OCI-M2 (cell line): ENCODE measurements around the gene MAML2.

Source experiments
- DNase-seq: peaks from one replicate; lab custom pipeline; 2025; ENCODE audit not compliant: unreplicated experiment; lab: John Stamatoyannopoulos, UW

Gene MAML2

DNA sequence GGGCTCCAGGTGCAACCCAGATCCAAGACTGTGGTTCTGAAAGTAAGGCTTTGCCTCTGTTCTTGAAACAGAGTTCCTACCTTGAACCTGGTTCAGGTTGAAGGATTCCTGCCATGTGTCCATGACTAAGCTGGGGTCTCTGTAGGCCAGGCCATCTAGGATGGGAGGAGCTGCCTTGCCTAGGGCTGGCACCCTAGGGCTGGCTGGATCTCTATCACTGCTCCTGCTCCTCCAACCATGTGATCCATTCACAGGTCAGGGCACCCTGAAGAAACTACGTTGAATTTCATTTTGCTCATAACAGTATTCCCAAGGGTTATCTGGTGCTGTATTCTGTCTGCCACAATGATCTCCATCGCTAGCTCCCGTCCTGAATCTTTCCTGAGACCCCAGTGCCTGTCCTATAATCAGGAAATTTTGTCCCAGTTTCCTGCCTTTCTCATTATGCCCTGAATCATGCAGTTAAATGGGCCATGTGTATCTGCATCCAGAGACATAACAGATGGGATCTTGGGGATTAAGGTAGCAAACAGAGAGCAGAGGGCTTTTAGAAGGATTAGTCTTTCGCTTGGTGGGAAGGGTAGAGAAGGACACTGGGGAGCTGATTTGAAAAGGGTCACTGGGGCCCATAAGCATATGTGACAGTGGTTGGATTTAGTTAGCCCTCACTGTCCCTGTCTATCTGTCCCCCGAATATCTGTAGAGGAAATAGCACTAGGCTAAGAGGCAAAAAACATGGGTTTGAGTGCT is 320.9 kb downstream of the MAML2 start:
- no peak for DNase-seq

DNA sequence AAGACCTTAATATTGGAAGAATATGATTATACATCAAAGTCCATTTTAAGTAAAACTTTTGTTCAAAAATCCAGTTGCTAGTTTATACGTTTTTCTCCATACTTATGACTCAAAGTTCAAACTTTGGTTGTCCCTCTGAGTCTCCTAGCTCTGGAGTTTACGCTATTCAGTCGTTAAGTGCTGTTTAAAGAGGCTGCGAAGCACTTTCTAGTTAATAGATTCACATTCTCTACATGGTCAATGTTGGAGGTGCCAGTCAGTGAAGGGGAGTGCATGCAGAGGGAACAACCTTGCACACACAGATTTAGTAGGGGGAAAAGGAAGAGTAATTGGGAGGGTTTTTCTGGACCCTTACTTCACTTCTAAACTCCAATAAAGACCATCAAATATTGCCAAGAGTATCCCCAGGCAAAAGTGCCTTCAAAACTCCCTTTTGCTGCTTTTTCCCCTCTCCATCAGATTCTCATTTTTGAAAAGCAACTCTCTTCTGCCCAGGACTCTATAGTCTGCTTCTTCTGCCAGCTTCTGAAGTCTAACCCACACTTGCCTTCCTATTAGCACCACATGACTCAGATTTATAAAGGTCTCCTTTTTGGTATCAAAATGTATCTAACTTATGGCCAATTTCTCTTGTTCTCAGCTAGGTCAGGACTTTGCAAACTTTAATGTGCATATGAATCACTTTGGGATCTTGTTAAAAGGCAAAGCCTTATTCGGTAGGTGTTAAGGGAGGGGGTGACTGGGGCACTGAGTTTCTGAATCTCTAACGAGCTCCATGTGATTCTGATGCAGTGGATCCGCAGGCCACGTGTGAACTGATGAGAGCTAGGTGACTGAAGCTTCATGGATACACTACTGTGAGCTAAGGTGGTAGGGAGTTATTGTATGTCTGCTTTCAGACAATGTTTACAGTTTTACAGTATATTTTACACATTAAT is 322.9 kb downstream of the MAML2 start:
- no peak for DNase-seq

DNA sequence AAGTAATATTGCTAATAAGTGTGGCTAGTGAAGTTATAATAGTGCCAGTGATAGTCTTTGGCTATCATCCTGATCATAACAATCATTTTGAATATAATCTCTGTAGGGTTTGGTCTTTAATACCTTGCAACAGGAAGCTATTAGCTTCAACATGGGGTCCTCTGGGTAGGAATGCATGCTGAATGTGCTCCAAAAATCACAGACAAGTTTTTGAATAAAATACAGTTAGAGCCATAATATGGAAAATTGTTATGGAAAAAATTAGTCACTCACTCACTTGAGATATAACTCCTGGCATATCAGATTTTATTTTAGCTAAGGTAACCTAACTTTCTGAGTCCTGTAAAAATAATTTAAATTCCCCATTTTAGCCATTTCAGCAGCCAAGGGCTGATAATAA is 323.7 kb downstream of the MAML2 start:
- no peak for DNase-seq

DNA sequence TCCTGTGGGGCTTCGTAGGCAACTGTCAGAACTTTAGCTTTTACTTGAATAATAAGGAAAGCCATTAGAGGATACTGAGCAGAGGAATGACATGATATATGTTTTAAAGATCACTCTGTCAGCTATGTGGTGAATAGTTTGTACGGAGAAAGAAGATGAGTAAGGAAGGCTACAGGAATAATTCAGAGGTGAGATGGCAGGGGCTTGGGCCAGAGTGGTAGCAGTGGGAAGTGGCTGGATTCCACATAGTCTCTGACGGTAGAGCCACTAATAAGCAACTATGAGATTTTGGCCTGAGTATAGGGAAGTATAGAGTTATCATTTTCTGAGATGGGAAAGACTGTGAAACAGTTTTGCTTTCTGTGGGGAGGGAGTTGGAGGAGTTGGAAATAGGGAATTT is 325.1 kb downstream of the MAML2 start:
- DNase-seq = no peak

DNA sequence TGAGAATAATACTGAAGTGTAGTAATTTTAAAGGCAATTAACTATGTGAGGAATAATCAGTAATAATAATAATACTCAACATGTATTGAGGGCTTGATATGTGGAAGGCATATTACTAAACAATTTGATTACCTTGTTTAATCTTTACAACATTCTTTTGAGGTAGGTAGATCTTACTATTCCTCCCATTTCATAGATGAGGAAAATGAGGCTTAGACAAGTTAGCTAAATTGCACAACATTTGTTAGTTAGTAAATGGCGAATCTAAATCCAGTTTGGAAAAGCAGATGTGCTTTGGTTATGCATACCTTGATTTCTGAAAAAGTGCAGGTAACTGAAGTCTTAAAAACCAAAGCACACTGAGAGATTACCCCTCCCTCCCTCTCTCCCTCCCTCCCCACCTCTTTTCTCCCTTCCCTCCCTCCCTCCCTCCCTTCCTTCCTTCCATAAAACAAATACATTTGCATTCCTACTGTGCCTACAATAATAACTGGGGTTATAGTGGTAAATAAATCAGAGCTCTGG is 326.0 kb downstream of the MAML2 start:
- DNase-seq = no peak

DNA sequence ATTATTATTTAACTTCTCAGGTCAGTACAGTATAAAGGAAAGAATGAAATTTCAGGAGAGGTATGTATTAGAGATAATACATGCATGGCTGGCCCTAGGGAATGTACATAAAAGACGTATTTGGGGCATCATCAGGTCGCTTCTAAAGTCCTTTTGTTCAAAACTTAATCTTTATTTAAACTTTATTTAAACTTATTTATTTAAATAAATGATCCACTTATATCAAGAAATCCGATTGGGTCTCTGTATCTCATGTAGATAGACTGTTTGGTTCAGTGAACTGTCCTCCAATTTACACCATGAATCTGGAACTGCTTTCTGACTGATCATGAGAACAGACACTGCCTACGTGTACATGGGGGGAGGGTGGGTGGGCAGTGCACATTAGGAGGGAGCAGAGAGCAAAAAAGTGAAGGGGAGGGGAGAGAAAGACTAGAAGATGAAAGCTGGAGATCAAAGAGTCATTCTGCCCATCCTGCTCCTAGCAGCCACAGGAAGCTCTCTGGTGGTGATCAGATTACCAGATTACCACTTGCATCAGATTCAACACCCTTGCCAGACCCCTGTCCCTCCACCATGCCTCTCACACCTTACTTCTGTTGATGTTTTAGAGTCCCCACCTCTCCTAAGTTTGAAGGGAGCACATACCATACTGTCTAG is 327.0 kb downstream of the MAML2 start:
- DNase-seq = no peak

DNA sequence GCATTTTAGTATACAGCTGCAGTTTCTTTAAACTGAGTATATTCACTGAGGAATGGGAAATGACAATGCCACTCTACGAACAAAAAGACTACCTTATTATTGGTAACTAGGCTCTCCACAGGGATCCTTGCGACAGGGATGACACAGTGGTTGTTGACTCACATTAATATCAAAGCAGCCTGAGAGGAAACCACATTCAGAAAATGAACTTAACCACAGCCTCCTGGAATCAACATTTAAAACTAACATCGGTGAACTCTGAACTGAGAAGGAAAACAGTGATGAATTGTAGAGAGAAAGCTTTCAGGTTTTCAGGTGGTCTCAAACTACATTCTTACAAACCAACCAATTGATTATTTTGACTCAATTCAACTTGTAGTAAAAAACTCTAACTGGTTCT is 328.8 kb downstream of the MAML2 start:
- DNase-seq = no peak

DNA sequence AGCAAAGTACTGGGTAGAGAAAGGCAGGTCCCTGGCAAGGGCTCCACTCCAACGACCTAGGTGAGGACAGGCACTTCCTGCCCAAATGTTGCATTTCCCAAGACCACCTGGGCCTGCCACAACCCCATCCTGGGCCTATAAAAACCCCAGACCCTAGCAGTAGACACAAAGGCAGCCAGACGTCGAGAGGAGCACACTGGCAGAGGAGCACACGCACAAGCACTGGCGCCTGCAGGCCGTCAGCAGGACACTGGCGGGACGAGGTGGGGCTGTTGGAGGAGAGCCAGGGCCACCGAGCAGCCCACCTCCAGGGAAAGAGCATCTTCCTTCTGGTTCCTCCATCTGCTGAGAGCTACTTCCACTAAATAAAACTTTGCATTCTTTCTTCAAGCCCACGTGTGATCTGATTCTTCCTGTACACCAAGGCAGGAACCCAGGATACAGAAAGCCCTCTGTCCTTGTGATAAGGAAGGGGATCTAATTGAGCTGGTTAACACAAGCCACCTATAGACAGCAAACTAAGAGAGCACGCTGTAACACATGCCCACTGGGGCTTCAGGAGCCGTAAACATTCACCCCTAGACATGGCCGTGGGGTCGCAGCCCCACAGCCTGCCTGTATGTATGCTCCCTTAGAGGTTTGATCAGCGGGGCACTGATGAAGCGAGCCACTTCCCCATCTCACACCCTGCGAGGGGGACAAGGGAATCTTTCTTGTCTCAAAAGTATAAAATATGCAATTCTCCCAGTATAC is 329.4 kb downstream of the MAML2 start:
- no peak for DNase-seq

DNA sequence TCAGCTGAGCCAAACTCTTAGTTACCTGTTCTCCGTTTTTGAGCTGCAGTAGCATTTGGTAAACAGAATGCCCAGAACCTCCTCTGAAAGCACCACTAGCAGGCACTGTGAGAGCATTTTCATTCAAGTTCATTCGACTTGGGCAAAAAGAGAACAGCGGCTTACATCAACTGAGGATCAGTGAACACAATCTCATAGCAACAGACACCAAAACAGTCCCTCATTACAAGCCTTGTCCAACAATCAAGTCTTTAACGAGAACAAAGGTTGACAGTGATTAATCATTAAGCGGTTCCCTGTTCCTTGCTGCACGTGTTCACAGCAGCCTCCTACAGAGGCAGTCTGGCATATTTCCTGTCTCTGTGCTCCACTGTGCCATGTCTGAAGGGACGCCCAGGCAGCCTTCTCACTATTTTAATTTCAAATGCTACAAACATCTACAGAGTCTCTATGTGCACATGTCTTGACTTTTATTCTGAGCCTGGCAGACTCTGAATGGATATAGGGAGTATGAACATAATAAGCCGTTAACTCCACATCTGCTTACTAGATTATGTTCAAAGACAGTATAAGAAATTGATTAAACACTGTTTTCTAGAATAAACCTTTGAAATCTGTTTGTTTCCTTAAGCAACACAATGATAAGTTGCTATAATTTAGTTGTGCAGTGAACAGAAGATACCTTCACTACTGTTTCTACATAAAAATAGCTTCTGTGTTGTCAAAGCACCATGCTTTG is 330.7 kb downstream of the MAML2 start:
- DNase-seq = no peak

DNA sequence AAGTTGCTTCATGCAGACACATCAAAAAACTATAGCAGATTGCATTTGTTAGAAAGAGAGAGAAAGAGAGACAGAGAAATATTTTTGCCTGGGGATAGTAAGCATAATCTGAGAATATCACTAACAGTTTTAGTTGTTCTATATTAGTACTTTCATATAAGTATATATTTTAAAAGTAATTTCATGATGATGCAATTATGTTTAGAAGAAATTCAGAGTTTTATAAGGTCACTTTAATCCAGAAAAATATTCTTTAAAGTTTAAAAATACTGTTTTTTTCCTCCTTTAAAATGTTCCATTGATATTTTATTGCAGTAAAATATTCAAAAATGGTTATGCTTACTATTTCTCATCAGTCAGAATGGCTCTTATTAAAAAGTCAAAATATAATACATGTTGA is 332.3 kb downstream of the MAML2 start:
- no peak for DNase-seq

DNA sequence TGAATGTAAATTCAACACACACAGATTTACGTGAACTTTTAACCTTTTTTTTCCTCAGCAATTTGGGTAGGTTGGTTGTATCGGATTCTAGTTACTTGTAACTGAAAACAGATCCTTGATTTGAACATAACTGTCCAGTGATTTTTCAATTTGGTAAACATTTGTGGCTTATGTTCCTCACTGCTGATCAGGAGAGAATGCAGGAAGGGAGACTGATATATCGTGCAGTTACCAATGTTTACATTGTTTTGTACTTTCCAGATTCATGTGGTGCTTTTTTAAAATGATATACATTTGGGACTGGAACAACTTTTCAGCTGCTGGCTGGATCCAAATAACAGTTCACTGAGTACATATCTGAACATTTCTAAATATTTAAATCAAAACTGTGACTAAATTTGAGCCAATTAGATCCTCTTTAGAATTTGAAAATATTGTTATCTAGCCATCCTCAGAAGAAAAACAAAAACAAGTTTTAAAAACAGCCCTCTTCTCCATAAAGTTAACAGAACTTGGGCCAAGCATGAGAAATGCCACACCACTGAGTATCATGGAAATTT is 334.8 kb downstream of the MAML2 start:
- no peak for DNase-seq

DNA sequence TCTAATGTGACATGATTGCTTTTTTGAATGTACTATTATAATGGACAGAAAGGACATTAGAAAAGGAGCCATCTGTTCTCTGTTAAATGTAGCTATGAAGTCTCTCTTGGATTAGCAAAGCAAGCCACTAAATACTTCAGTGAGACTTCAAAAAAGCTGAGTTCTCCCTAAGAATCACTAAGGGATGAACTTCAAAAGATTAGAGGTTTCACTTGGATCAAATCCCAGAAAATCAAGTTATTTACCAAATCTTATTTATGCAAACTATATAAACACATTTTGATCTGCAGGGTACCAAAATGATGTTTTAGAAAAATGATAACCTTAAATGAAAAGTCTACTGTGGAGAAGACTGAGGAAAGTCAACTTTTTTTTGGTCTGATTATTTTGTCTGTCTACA is 337.0 kb downstream of the MAML2 start:
- DNase-seq = no peak

DNA sequence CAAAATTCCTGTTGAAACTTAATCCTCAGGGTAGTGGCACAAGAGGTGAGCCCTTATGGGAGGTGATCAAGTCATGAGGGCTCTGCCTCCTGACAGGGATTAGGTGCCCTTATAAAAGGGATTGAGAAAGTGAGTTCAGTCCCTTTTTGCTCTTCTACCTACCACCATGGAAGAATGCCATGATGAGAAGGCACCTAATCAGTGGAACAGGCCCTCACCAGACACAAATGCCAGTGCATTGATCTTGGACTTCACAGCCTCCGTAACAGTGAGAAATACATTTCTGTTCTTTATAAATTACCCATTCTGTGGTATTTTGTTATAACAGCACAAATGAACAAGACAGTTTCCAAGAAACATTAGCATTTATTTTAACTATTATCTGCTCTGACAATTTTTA is 338.1 kb downstream of the MAML2 start:
- DNase-seq = no peak

DNA sequence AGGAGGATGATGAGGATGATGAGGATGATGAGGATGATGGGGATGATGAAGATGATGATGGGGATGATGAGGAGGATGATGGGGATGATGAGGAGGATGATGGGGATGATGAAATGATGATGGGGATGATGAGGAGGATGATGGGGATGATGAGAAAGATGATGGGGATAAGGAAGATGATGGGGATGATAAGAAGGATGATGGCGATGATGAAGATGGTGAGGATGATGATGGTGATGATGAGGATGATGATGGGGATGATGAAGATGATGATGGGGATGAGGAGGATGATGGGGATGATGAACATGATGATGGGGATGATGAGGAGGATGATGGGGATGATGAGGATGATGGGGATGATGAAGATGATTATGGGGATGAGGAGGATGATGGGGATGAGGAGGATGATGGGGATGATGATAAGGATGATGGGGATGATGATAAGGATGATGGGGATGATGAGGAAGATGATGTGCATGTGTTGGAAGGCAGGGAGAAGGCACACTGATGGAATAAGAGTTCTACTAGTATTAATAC is 340.2 kb downstream of the MAML2 start:
- no peak for DNase-seq

DNA sequence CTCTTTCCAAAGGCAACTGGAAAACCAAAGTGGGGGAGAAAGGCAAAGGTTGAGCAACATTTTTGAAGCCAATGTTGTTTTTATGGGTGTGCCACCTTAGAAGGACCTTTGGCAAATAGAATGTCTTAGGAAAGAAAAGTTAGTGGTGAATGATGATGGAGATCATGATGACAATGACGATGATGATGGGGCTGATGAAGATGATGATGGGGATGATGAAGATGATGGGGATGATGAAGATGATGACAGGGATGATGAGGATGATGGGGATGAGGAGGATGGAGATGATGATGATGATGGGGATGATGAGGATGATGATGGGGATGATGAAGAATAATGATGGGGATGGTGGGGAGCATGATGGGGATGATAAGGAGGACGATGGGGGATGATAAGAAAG is 340.7 kb downstream of the MAML2 start:
- no peak for DNase-seq

DNA sequence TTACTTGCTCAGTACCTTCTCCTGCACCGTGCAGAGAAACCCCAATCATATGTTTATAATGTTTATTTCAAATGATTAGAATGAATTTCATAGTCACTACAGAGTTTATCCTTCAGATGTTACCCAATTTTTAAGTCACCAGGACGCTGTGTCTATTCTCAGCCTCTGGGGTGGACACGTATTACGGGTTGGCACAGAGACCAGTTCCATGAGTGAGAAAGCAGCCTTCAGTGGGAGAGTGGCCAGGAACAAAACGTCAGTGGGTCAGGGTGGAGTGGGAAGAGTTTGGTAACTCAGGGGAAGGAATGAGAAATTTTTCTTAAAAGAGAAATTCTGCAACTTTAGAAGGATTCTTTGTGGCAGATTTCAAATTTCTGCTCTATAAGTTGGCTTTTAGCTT is 342.0 kb downstream of the MAML2 start:
- DNase-seq = no peak

DNA sequence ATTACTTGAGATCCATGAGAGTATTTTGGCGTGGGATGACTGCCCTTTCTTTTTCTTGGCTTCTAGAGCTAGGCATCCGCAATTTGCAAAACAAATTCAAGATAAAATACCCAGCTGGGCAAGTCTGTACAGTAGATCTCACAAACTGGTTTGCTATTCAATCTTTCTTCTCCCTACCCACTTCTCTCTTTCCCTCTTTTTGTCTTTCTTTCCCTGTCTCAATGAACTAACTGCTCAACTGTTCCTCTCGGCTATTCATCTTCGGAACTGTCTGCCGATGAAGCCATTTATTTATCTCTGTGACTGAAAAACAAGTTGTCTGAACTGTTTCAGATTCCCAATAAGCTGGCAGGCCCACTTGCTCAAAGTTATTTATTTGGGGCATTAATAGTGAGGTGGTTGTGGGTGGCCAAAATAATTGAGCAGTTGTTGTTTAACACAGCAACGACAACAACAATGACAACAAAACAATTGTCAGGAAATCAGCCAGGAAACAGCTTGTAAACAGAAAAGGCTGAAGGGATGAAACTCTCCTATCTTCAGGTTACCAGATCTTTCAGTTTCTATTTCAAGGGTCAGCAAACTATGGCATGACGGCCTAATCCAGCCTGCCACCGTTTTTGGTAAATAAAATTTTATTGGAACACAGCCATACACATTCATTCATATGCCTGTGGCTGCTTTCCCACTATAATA is 343.1 kb downstream of the MAML2 start:
- no peak for DNase-seq

DNA sequence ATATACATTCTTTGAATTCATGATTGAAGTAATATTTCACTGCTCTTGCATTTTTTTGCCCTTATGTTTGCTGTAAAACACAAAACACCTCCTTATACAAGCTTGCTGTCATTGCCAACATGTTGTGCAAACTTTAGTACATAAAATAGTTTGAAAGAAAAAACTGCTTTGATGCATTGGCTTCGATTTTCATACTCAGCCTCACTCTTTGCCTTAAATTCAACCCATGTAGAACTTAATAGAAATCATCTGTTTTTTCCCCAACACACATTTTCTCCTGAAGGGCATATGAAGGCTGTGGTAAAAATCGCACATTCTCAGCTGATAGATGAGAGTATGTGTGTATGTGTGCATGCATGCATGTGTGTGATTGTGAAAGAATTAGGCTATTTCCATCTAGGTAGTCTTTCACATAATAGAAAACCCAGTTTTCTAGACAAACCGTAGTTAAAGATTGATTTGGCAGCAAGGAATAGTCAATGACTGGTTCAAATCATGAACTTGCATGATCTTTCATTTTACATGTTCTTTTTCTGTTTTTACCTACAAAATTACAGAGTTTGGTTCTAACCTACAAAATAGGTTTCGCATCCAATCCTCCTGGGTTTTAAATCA is 346.3 kb downstream of the MAML2 start:
- no peak for DNase-seq

DNA sequence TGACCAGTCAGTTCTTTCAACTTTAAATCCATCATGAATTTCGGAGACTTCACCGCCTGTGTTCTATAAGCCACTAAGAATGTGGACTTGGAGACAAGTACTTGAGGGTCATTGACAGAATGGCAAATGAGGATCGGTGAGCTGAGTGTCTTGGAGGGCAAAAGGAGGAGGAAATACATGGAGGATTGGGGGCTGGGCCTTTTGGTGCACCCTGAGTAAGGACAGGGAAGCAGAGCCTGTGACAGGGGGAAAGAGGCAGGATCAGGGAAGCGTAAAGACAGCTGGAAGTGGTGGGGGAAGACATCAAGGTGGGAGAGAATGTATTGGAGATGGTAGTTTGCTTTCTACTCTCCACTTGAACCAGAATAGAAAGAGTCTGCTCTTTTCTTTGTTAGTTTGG is 348.7 kb downstream of the MAML2 start:
- DNase-seq = no peak
